ENCODE measurements around the gene ADAMTS19. TPM values are rescaled to one million over a fixed set of nuclear protein-coding genes. Genes with fewer than 3 reads are reported as not detected.

ADAMTS19 gene
- total and polyA plus RNA-seq, 9 donors: 0.18 to 23.5 (median 2.2) TPM

GRCh38 chr5:129747572-129748407 is 287.7 kb downstream of the ADAMTS19 start, which contains the start of gene MINAR2:
Gene MINAR2, plus strand, starts transcription at chr5:129748094. Its CDS starts 97 bp downstream, at chr5:129748191.
- 77 to 85% (median 80%) methylated on average over 13 of the region's 13 CpGs for WGBS, 3 donors
- no peaks in the 10 kb centered on the region for H3K36me3 ChIP-seq
- no peaks in the 10 kb centered on the region for H3K4me1 ChIP-seq (ENCODE audit: insufficient read depth)
- H3K4me3 ChIP-seq: no peak within 1 kb of the TSS
- TF ChIP-seq POLR2A (IDR thresholded peaks at IDR 0.05) (no peak), EP300 (IDR thresholded peaks at IDR 0.05) (no peak), CTCF (IDR thresholded peaks at IDR 0.05) (no peak)
- no peaks in the 10 kb centered on the region for H3K9me3 ChIP-seq
- H3K27ac ChIP-seq: no peak within 1 kb of the TSS
- no peak for DNase-seq
- intact Hi-C loops (cut with DNase I): no loop called here
- H3K27me3 ChIP-seq: no peaks in the 10 kb centered on the region

- Histone ChIP-seq H3K4me1 (ENCODE audit: insufficient read depth) (no peaks in the 10 kb centered on the region), H3K27me3 (no peaks in the 10 kb centered on the region), H3K9me3 (no peaks in the 10 kb centered on the region), H3K4me3 (no peak overlapping the region), H3K27ac (no peak overlapping the region), H3K36me3 (no peaks in the 10 kb centered on the region)
- intact Hi-C loops (cut with DNase I): no loop called here
- 88 to 91% (median 90%) methylated on average over 1 of the region's 1 CpG for WGBS, 3 donors
- no peak for DNase-seq
- TF ChIP-seq POLR2A (IDR thresholded peaks at IDR 0.05) (no peak), CTCF (IDR thresholded peaks at IDR 0.05) (no peak), EP300 (IDR thresholded peaks at IDR 0.05) (no peak)
Observed at GRCh38 chr5:129748913-129749880, 289.1 kb downstream of the ADAMTS19 start.

- Histone ChIP-seq H3K27ac (no peak overlapping the region), H3K4me1 (ENCODE audit: insufficient read depth) (no peaks in the 10 kb centered on the region), H3K9me3 (no peaks in the 10 kb centered on the region), H3K27me3 (no peaks in the 10 kb centered on the region), H3K36me3 (no peaks in the 10 kb centered on the region), H3K4me3 (no peak overlapping the region)
- intact Hi-C loops (cut with DNase I): no loop called here
- DNase-seq: no peak
- WGBS, 3 donors: 75 to 90% (median 82%) methylated on average over 1 of the region's 1 CpG
- TF ChIP-seq EP300 (IDR thresholded peaks at IDR 0.05) (no peak), CTCF (IDR thresholded peaks at IDR 0.05) (no peak), POLR2A (IDR thresholded peaks at IDR 0.05) (no peak)
Observed at GRCh38 chr5:129760636-129761325, 300.7 kb downstream of the ADAMTS19 start.

- Histone ChIP-seq H3K27ac (no peak overlapping the region), H3K9me3 (no peaks in the 10 kb centered on the region), H3K36me3 (no peaks in the 10 kb centered on the region), H3K4me3 (no peak overlapping the region), H3K27me3 (no peaks in the 10 kb centered on the region), H3K4me1 (ENCODE audit: insufficient read depth) (no peaks in the 10 kb centered on the region)
- WGBS, 3 donors: 95 to 98% (median 97%) methylated on average over 1 of the region's 1 CpG
- TF ChIP-seq CTCF (IDR thresholded peaks at IDR 0.05) (no peak), EP300 (IDR thresholded peaks at IDR 0.05) (no peak), POLR2A (IDR thresholded peaks at IDR 0.05) (no peak)
- intact Hi-C loops (cut with DNase I): no loop called here
- DNase-seq: no peak
Observed at GRCh38 chr5:129763651-129764050, 303.6 kb downstream of the ADAMTS19 start.

Measured in ovary (tissue), 9 donors.